Measurements from ENCODE around the gene MEGF11. TPM values are rescaled to one million over a fixed set of nuclear protein-coding genes. Genes with fewer than 3 reads are reported as not detected.

The MEGF11 gene
- total RNA-seq, 1 experiment from 2014 or later, result 1.2 TPM

DNA sequence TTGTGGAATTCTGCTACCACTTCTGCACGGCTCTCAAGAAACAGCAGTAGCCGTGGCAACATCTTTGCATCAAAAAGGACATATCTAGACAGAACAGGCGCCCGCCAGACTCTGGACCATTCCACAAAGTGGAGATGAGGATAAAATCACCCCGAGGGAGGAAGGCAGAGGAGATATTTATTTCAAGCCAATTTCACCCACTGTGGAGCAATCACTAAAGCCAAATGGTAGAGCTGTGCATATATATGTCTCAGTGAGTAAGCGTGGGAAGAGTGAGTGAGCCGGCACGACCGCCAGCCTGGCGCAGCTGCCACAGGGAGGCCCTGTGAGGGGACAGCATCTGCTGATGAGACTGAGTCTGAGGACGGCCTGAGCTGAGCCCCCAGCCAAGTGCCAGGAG lies 111.3 kb downstream of the MEGF11 start:
- Histone ChIP-seq H3K79me2 (ENCODE audit: insufficient read depth, low read length) (no peaks in the 10 kb centered on the region), H3K79me1 (ENCODE audit: insufficient read depth, low read depth, low read length, poor library complexity, severe bottlenecking) (no peaks in the 10 kb centered on the region), H3K27me3 (ENCODE audit: insufficient read depth, low read length) (no peaks in the 10 kb centered on the region), H3K4me1 (ENCODE audit: insufficient read depth, low read length) (no peaks in the 10 kb centered on the region), H2BK15ac (ENCODE audit: low read depth, low read length) (no peak overlapping the region), H2AK5ac (ENCODE audit: insufficient read length, low read length) (no peak overlapping the region), H3K56ac (ENCODE audit: insufficient read length, low read depth, low read length) (no peak overlapping the region), H3K4ac (ENCODE audit: low read depth, low read length) (no peak overlapping the region), H2AFZ (ENCODE audit: low read length) (no peak overlapping the region), H4K5ac (ENCODE audit: insufficient read length, low read depth, low read length) (no peak overlapping the region), H2BK5ac (ENCODE audit: insufficient read length, low read length) (no peak overlapping the region), H3K23ac (ENCODE audit: insufficient read length, low read depth, low read length) (no peak overlapping the region), H3K14ac (ENCODE audit: insufficient read depth, low read length) (no peak overlapping the region), H4K8ac (replicated peaks; ENCODE audit: insufficient read length, low read depth, low read length) (no peak overlapping the region), H3K18ac (ENCODE audit: insufficient read length, low read depth, low read length) (no peak overlapping the region), H3K27ac (ENCODE audit: insufficient read length, low read depth, low read length) (no peak overlapping the region), H3K4me2 (ENCODE audit: insufficient read depth, insufficient read length, low read length) (no peak overlapping the region), H4K91ac (ENCODE audit: insufficient read length, low read depth, low read length) (no peak overlapping the region), H2BK12ac (ENCODE audit: insufficient read length, low read depth, low read length) (no peak overlapping the region), H3T11ph (ENCODE audit: low read length) (no peak overlapping the region), H2BK120ac (ENCODE audit: low read depth, low read length, poor library complexity, severe bottlenecking) (no peak overlapping the region), H3K9ac (ENCODE audit: extremely low read depth, insufficient read length, low read length) (no peak overlapping the region), H3K23me2 (ENCODE audit: insufficient read length, low read depth, low read length, poor library complexity, severe bottlenecking) (no peaks in the 10 kb centered on the region), H4K20me1 (ENCODE audit: control insufficient read depth, insufficient read depth, insufficient read length) (no peaks in the 10 kb centered on the region), H3K9me3 (ENCODE audit: control insufficient read depth, low read depth, low read length) (no peaks in the 10 kb centered on the region), H2BK20ac (ENCODE audit: low read depth, low read length, poor library complexity, severe bottlenecking) (no peak overlapping the region)
- WGBS (ENCODE audit: extremely low coverage, insufficient read length, low lambda C conversion rate), result no CpG with 5 or more reads among the region's 11 CpGs
- no peak overlapping the region; a peak in 2 of 7 replicates for H3K27ac Mint-ChIP-seq
- peaks cover 16 to 26% of the 10 kb centered on the region in 2 experiments for H3K4me1 Mint-ChIP-seq
- H3K36me3 Mint-ChIP-seq (ENCODE audit: insufficient read depth in 1 of 3, low read depth in 3 of 3), result no peaks in the 10 kb centered on the region
- DNase-seq, result no peak
- peaks cover 1% of the 10 kb centered on the region for H3K27me3 Mint-ChIP-seq (ENCODE audit: low read depth)
- H3K4me3 Mint-ChIP-seq, result no peak overlapping the region
- no peaks in the 10 kb centered on the region for H3K9me3 Mint-ChIP-seq
- TF ChIP-seq, protein P1, sequence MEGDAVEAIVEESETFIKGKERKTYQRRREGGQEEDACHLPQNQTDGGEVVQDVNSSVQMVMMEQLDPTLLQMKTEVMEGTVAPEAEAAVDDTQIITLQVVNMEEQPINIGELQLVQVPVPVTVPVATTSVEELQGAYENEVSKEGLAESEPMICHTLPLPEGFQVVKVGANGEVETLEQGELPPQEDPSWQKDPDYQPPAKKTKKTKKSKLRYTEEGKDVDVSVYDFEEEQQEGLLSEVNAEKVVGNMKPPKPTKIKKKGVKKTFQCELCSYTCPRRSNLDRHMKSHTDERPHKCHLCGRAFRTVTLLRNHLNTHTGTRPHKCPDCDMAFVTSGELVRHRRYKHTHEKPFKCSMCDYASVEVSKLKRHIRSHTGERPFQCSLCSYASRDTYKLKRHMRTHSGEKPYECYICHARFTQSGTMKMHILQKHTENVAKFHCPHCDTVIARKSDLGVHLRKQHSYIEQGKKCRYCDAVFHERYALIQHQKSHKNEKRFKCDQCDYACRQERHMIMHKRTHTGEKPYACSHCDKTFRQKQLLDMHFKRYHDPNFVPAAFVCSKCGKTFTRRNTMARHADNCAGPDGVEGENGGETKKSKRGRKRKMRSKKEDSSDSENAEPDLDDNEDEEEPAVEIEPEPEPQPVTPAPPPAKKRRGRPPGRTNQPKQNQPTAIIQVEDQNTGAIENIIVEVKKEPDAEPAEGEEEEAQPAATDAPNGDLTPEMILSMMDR (conservative IDR thresholded peaks at IDR 0.05), result no peak
